HepG2 (cell line): ENCODE measurements around the gene ZNF79. TPM values are rescaled to one million over a fixed set of nuclear protein-coding genes. Genes with fewer than 3 reads are reported as not detected.
A peak's percentile ranks its signal among the peaks of the same experiment; 100 is the strongest.

Experiments used
- ATF7 ChIP-seq, 2 experiments: fragments of 450-650 bp in 1 of 2; sonication (generic) in 1 of 2; formaldehyde crosslinking in 1 of 2; IDR thresholded peaks; 2 replicates each; pipeline versions ENCODE4 v1.4.0 to v1.6.1; 2016 to 2020; ENCODE audit warnings: antibody characterized with exemption in 1 of 2, mild to moderate bottlenecking in 1 of 2, missing genetic modification reagents in 1 of 2
- CREB1 ChIP-seq, 2 experiments: fragments of 450-650 bp in 1 of 2; IDR thresholded peaks; 2 replicates each; pipeline ENCODE4 v1.6.1; 2016 to 2017; ENCODE audit warnings: control low read depth in 1 of 2, mild to moderate bottlenecking in 1 of 2, missing compliant biosample characterization in 1 of 2, missing genetic modification characterization in 1 of 2
- DNMT3B ChIP-seq: conservative IDR thresholded peaks from 2 replicates; pipeline ENCODE4 v1.6.1; 2016; ENCODE audit warnings: missing biosample characterization, control low read depth
- KLF16 ChIP-seq, 2 experiments: sonication (generic) in 1 of 2; formaldehyde crosslinking in 1 of 2; IDR thresholded peaks; 2 replicates each; pipeline versions ENCODE4 v1.6.1 to v1.8.0; 2016 to 2023; ENCODE audit warnings: missing genetic modification reagents in 2 of 2, missing compliant biosample characterization in 1 of 2
- MLXIP ChIP-seq: sonication (generic); formaldehyde crosslinking; IDR thresholded peaks from 2 replicates; pipeline ENCODE4 v1.9.0; 2021; ENCODE audit warnings: missing genetic modification reagents, borderline replicate concordance
- NFAT5 ChIP-seq: sonication (generic); formaldehyde crosslinking; IDR thresholded peaks from 2 replicates; pipeline ENCODE4 v1.4.0; 2020; ENCODE audit warnings: missing genetic modification reagents
- NR2F1 ChIP-seq, 2 experiments: fragments of 450-650 bp in 1 of 2; formaldehyde crosslinking in 1 of 2; IDR thresholded peaks; 2 replicates each; pipeline versions ENCODE4 v1.5.0 to v1.6.1; 2016 to 2020; ENCODE audit warnings: mild to moderate bottlenecking in 1 of 2, missing compliant biosample characterization in 1 of 2, missing genetic modification reagents in 1 of 2, moderate library complexity in 1 of 2
- SIN3B ChIP-seq: fragments of 150-350 bp; IDR thresholded peaks from 2 replicates; pipeline ENCODE4 v1.6.1; 2014; ENCODE audit warnings: low read length
- SP1 ChIP-seq, 2 experiments: fragments of 450-650 bp in 1 of 2; sonication (generic) in 1 of 2; formaldehyde crosslinking in 1 of 2; IDR thresholded peaks; 2 replicates each; pipeline versions ENCODE4 v1.4.0 to v1.6.1; 2016 to 2020; ENCODE audit warnings: missing genetic modification reagents in 1 of 2
- TEF ChIP-seq: sonication (generic); formaldehyde crosslinking; IDR thresholded peaks from 2 replicates; pipeline ENCODE4 v1.5.0; 2020; ENCODE audit warnings: missing genetic modification reagents
- ZBTB1 ChIP-seq: sonication (generic); formaldehyde crosslinking; IDR thresholded peaks from 2 replicates; pipeline ENCODE4 v1.4.0; 2020; ENCODE audit warnings: missing genetic modification reagents, borderline replicate concordance
- ZNF460 ChIP-seq: sonication (generic); formaldehyde crosslinking; IDR thresholded peaks from 2 replicates; pipeline ENCODE4 v1.5.1; 2020; ENCODE audit warnings: missing genetic modification reagents, mild to moderate bottlenecking, borderline replicate concordance
- ZNF512B ChIP-seq: sonication (generic); formaldehyde crosslinking; IDR thresholded peaks from 2 replicates; pipeline ENCODE4 v1.5.1; 2020; ENCODE audit warnings: missing genetic modification reagents, mild to moderate bottlenecking, borderline replicate concordance
- ZNF549 ChIP-seq: sonication (generic); formaldehyde crosslinking; IDR thresholded peaks from 2 replicates; pipeline ENCODE4 v1.5.0; 2020; ENCODE audit warnings: missing genetic modification reagents
- ZNF7 ChIP-seq: IDR thresholded peaks from 2 replicates; pipeline ENCODE4 v1.6.1; 2016; ENCODE audit warnings: missing biosample characterization, missing genetic modification reagents
- polyA plus RNA-seq, 8 experiments: library from polyadenylated mRNA; depleted of rRNA in 3 of 8; stranded (reverse) in 7 of 8; unstranded in 1 of 8; fragments of >200 nt; fragmentation: Illumina TruSeq in 4 of 8; extraction: Trizol in 4 of 8; gene quantifications; 2 replicates each; pipeline versions ENCODE4 v1.2.1 to v1.2.3, GENCODE V29; 2011 to 2016; ENCODE audit warnings: low read depth in 4 of 8, missing spikeins in 1 of 8, mixed read lengths in 1 of 8; ENCODE audit not compliant: insufficient read depth in 1 of 8
- total RNA-seq, 5 experiments: library from RNA; depleted of rRNA; stranded (reverse); fragments of >200 nt; fragmentation: Illumina TruSeq; extraction: Trizol; gene quantifications; 2 replicates each; pipeline ENCODE4 v1.2.3, GENCODE V29; 2016; ENCODE audit warnings: low read depth in 1 of 5

Gene ZNF79
- total and polyA plus RNA-seq, 2 of the 13 experiments (the other 11 are each of a cell fraction or from before 2014, with no cell fraction given): 3.7 to 8.1 TPM

GRCh38 chr9:127396808-127397645 lies 27.2 kb upstream of the ZNF79 start, which contains the start of gene SLC2A8 (continued):
- peak; percentile 44; the same call in 1 of the 2 replicates for TF ChIP-seq MLXIP (CRISPR knock-in tag)
- TF ChIP-seq ZBTB1 (CRISPR knock-in tag): no peak
- TF ChIP-seq ZNF549 (CRISPR knock-in tag): no peak
- peak; percentile 78; the same call in 1 of the 2 replicates for TF ChIP-seq NFAT5 (CRISPR knock-in tag)
- TF ChIP-seq TEF (CRISPR knock-in tag): peak; percentile 65; the same call in 1 of the 2 replicates
- TF ChIP-seq KLF16 (CRISPR knock-in tag; IDR thresholded peaks at IDR 0.05): peak in 1 of 2 experiments; percentile 45; a peak in 1 of 4 replicates
- peak; percentile 62 for TF ChIP-seq CREB1 (IDR thresholded peaks at IDR 0.05)
- peak; percentile 60; the same call in 1 of the 2 replicates for TF ChIP-seq CREB1 (CRISPR knock-in tag; IDR thresholded peaks at IDR 0.05)
- TF ChIP-seq ZNF7: no peak
- TF ChIP-seq ZNF460 (CRISPR knock-in tag): no peak
- TF ChIP-seq NR2F1 (CRISPR knock-in tag; IDR thresholded peaks at IDR 0.05): no peak
- TF ChIP-seq SP1 (IDR thresholded peaks at IDR 0.05): peak; percentile 69; the same call in 1 of the 2 replicates
- peak; percentile 92 for TF ChIP-seq SP1 (CRISPR knock-in tag; IDR thresholded peaks at IDR 0.05)
- no peak for TF ChIP-seq ATF7 (IDR thresholded peaks at IDR 0.05)
- no peak for TF ChIP-seq ATF7 (CRISPR knock-in tag; IDR thresholded peaks at IDR 0.05)
- no peak for TF ChIP-seq DNMT3B (CRISPR knock-in tag)
- TF ChIP-seq SIN3B: no peak
- TF ChIP-seq ZNF512B (CRISPR knock-in tag): no peak
